Epidermal melanocyte (primary cell): ENCODE results near the gene CD151.

Experiments
- DNase-seq: peaks from one replicate; pipeline ENCODE4 v3.0.0; 2011; ENCODE audit warnings: low spot score; ENCODE audit not compliant: insufficient read length

CD151 gene

DNA sequence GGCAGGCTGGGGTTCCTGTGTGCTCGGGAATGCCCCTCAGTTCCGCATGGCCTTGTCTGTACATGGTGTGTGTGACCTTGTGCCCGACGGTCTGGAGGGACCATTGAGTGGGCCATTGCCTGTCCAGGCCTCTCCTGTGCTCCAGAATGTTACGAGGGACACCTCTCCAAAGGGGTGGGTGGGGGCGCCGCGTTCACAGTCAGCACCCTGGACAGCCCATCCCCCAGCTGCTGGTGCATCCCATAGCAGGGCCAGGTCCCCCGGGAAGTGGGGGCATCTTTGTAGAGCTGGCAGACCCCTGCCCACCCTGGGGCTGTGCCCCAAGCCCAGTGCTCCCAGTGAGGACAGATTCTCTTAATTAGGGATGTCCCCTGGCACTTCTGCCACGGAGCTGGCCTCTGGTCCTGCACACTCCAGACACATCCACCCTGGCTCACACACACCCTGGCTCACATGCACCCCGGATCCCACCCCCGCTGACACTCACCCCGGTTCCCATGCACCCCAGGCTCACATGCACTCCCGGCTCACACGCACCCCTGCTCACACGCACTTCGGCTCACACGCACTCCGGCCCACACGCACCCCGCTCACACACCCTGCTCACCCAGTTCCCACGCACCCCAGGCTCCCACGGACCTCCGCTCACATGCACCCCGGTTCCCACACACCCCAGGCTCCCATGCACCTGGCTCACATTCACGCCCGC is 25.5 kb downstream of the CD151 start:
- no peak for DNase-seq

GRCh38 chr11:858762-859339 is 26.1 kb downstream of the CD151 start:
- DNase-seq: no peak

GRCh38 chr11:859394-860131 is 26.8 kb downstream of the CD151 start:
- DNase-seq: peak; percentile 83

DNA sequence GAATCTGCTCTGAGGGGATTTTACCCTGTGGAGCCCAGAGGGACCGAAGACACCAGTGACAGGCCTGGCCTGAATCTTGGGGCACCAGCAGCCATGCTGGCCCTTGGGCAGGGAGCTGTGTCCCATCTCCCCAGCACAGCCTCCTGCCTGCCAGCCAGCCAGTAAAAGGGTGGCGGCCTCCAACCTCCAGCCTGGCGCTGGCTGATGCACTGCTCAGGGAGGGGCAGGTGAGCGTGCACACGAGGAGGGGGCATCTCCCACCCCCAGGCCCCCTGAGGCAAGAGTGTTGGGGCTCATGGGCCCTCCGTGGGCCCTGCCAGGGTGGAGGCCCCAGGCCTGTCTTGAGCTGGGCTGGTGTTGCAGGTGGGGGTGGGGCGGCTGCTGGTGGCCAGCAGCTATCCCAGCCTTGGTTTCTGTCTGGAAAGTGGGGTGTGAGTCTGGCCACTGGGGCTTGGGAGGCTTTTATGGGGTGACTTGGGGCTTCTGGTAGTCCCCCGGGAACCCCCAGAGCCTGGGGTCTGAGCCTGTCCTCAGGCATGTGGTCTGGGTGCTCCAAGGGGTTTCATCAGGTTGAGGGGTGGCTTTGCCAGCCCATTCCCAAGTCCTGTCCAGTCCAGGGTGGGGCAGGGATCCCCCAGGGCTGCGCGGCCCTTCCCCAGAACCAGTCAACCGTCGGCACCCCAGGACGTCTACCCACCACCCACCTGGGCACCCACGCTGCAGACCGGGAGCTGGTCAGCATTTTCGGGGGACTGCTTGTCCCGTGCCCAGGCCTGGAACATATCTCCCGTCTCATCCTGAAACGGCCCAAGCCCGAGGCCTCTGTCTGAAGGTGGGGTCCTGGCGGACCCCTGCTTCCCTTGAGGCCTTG is 27.7 kb downstream of the CD151 start:
- DNase-seq: no peak

GRCh38 chr11:861105-861479 is 28.3 kb downstream of the CD151 start:
- DNase-seq: no peak

DNA sequence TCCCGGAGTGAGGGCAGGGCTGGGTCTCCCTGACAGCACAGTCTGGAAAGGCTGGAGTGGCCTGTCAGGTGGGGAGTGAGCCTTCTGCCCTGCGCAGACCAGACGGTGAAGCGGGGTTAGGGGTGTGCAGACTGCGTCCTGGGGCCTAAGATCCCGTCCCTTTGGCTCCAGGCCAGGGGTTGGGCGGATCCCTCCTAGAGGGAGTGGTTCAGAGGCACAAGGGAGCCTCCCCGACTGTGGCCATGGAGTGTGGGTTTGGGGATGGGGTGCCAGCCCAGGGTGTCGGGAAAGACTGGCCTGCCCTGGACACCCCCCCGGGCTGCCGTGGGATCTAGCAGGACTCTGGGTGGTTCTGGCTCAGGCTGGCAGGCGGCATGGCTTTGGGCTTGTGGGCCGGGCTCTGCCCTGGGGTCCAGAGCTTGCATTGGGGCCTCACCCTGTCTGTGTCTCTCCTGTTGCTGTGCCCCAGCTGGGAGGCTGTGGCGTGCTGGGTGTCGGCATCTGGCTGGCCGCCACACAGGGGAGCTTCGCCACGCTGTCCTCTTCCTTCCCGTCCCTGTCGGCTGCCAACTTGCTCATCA is 29.4 kb downstream of the CD151 start:
- DNase-seq: no peak

GRCh38 chr11:862696-863022 is 29.9 kb downstream of the CD151 start:
- DNase-seq: no peak

DNA sequence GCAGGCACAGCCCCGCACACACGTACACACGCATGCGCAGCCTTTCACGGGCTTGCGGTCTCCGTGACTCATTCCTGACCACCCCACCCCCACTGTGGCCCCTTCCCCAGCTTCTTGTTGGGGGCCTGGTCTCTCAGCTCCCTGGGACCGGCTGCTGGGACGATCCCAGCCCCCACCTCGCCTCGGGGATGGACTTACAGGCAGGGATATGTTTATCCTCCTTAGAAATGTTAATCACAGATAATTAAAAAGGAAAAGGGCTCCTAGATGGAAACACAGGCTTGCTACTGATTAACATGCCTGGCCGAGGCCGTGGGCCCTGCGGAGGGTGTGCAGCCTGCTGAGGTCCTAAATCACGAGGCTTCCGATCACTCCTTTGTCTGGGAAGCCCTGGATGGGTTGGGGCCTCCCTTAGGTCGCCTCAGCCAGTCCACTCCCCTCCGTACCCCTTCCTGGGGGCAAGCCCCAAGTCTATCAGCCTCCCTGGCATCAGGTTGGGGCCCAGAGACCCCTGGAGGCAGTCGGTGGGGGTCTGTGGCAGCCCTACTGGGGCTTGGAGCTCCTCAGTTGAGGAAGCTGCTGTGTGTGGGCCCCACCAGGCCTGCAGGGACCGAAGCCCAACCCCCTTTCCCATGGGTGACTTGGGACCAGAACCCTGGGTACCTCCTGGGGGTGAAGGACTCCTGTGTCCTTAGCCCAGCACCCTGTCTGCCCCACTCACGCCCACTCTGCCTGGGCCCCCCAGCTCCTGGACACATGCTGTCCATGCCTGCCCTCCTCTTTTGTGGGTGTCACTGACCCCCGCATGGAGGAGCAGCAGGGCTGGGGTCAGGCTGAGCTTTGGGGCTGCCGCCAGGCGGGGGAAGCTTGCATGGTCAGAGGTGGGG is 30.5 kb downstream of the CD151 start:
- no peak for DNase-seq

DNA sequence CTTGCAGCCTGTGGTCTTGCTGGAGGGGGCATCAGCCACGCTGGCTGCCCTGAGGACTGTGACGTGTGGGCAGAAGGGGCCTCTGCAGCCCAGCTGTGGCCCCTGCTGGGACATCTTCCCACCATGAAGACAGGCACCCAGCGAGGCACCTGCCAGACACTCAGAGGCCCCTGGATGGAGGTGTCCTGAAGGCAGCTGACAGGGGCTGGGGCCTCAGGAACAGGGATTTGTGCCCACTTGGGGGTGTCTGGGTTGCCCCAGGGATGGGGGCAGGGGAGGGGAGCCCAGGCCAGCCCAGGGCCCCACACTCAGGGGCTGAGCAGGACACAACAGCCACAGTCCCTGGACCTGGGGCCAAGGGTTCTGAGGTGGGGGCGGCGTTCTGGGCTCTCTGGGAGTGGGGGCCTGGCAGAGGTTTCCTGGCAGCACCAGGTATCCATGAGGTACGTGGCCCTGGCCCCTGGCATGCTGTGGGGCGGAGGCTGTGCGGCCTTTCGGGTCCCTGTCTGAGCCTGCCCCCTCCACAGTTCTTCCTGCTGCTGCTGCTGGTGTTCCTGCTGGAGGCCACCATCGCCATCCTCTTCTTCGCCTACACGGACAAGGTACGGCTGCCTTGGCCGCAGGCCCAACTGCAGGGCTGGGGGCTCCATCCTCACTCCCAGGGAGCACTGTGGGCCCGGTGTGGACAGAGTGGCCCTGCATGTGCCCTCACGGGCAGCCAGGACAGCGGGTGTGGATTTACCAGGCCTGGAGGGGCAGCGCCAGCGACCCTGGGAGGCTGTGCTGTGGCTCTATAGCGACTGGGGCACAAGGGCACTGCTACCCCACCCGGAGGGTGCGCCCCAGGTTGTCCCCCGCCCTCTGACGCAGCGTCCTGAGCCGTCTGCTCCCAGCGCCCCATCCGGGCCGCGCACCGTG is 31.4 kb downstream of the CD151 start:
- no peak for DNase-seq

DNA sequence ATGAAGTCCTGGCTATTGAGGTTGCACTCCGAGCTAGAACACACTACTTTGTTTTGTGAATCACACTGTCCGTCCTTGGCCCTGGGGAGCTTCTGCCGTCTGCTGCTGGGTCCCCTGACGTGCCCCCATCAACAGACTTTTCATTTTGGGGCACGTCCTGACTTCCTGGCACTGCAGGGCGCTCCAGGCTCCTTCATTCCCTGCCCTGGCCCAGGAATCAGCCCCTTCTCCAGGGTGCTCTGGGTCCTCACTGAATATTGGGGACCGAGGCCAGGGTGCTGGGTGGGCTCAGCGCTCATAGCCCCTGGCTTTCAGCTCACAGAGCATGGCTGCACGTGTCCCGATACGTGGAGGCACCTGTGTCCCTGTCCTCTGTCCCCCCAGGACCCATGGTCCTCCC is 32.1 kb downstream of the CD151 start:
- DNase-seq: no peak

- DNase-seq: no peak
Observed at GRCh38 chr11:865462-866430, 33.0 kb downstream of the CD151 start.

DNA sequence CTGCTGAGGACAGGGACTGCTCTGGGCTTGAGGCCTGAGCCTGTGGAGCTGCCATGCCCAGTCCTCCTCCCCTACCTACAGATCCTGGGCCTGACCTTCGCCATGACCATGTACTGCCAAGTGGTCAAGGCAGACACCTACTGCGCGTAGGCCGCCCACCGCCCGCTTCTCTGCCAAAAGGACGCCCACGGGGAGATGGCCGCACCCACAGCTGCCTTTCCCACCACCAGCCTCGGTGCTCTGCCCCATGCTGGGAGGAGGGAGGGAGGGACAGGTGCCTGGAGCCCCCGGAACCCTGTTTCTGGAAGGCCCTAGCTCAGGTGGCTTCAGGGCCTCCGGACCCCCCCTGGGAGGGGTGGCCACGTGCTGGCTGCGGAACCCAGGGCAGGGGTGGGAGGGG is 33.7 kb downstream of the CD151 start:
- no peak for DNase-seq

- DNase-seq: no peak
Observed at GRCh38 chr11:867856-868358, 35.2 kb downstream of the CD151 start.

GRCh38 chr11:868394-868793 is 35.6 kb downstream of the CD151 start:
- DNase-seq: no peak

DNA sequence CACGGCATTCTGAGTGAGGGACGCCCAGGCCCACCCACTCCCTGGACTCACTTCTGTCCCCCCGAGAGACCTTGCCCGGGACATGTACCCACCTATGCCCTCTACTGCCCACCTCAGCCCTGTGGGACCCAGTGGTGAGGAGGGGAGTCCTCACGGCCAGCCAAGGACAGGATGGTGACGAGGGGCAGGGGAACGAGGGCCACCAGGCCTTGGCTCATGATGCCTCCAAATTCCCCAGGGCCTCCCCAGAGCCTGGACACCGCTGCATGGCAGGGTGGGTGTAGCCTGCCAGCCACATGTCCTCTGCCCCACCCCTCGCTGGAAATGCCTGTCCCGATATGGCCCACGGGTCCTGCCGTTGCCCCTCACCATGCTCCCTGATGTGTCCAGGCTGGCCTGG is 36.0 kb downstream of the CD151 start:
- DNase-seq: no peak

DNA sequence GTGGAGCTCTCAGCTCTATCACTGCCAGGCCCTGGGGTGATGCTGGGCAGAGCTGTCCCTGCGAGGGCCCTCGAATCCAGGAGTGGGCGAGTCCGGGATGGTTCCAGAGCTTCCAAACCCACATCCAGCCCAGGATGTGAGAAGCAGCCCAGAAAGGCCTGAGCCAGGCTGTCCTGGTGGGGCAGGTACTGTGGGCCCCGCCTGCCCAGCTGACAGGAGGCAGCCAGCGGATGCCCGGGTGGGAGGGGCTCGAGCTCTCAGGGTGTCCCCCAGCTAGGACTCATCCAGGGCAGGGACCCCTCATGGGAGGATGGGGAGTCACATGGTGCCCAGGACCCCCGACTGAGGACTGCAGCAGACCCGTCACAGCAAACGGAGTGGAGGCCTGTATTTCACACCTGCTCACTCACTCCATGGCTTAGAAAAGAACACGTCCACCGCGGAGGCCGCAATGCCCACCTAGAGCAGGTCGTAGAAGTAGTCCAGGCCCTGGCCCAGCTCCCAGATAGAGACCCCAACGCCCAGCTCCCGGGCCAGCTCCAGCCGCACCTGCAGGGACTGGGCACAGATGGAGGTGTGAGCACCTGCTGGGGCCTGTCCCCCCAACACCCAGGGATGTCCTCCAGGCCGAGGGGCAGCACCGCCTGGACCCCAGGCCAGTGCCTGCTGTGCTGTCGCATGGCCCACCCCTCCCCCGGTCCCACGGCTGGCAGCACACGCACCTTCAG is 36.8 kb downstream of the CD151 start:
- no peak for DNase-seq

GRCh38 chr11:870127-870413 is 37.3 kb downstream of the CD151 start:
- DNase-seq: no peak

DNA sequence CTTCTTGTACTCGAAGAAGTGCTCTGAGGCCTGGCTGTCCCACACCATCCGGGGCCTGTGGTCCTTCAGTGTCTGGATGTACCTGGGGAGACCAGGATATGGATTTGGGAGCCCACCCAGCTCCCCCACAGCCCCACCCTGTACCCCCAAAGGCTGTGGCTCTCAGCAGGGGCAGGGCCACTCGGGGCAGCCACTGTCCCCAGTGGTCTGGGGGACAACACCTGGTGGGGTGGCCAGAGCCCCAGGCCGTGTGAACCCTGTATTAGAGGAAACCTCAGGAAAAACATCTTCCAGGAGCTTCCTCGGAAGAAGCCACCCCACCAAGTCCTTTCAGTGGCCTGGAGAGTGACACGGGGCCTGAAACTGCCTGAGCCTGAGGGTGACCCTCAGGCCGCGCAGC is 37.7 kb downstream of the CD151 start:
- DNase-seq: no peak
